ENCODE measurements around the gene TMTC1.

Gene TMTC1

DNA sequence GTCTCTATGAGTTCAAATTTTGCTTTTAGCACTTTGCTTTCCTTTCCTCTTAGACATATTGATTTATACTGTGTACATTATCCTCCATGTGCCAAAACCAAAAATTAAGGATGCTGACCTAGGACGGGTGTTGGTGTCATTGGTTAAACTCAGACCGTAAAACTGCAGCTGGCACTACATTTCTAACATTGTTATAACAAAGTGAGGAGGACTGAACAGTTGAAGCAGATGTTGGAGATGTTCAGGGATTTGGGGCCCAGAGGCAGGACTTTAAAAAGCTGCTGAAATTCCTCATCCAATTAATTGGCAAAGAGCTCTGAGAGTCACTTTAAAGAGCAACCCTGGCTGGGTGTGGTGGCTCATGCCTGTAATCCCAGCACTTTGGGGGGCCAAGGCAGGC is 72.4 kb downstream of the TMTC1 start:
- no peak for DNase-seq (ENCODE audit: low read depth, low spot score)

DNA sequence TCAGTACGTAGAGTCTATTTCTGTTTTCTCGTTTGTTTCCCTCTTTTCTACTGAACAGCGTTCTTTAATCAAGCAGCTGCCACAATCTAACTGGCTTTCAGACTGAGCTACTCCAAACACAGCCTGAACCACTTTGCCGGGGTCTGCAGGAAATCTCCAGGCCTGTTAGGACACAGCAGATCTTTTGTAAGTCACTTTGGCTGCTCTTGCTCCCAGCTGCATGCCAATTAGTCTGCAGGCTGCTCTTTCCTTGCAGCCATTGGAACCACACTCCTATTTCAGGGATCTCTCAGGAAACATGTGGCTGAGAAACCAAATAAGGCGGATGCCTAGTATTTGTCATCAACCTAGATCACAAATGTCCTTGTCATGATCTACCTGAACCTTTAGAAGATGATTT is 73.6 kb downstream of the TMTC1 start:
- DNase-seq (ENCODE audit: low read depth, low spot score): no peak

DNA sequence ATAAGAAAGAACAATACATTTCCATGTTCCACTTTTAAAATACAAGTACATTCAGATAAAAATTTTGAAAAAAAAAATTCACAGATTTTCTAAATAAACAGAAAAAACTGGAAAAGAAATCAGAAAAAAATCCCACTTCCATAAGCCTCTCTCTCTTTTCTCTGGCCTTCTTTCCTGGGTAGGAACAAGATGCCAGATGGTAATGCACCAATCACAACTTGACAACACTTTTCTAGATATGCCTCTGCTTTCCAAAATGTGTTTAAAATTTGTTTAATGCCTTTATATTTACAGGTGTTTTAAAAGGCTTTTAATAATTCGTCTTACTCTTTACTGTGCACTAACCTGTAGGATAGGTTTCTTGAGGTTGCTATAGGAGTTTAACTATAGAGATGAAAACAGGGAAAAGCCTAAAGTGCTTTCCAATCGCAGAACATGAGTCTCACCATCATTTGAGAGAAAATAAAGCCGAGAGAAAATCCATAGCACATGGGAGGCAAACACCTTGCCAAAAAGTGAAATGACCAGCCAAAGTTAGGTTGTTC is 74.2 kb downstream of the TMTC1 start:
- no peak for DNase-seq (ENCODE audit: low read depth, low spot score)

DNA sequence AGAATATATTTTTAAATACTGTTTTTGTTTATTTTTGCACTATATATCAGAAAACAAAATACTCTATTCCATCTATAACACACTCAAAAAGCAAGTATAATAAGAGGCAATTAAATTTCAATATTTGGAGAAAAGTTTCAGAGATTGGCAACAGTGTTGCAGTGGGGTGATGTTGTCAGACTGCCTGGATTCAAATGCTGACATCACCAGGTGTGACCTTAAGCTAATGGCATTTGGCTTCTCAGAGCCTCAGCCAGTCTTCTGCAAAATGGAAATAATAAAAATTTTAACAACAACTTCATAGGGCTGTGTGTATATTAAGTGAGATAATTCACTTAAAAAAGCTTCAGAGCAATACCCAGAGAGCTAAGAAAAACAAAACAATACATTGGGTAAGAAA is 74.7 kb downstream of the TMTC1 start:
- DNase-seq (ENCODE audit: low read depth, low spot score): no peak

DNA sequence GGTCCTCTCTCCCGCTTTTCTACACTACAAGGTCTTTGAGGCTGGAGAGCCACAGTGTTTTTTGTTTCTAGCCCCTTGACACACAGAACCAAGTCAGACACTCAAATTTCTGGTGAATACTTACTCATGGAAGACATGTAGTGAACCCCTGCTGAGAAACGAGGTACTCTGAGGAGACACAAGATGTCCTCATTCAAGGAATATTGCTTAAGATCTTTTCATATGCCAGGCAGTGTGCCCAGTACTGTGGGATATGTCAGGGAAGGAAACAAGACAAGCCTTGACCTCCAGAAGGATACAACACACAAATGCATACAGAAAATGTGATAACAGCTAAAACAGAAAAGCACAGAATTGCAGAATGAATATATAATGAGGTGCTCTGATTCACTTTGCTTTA is 75.9 kb downstream of the TMTC1 start:
- DNase-seq (ENCODE audit: low read depth, low spot score): no peak

DNA sequence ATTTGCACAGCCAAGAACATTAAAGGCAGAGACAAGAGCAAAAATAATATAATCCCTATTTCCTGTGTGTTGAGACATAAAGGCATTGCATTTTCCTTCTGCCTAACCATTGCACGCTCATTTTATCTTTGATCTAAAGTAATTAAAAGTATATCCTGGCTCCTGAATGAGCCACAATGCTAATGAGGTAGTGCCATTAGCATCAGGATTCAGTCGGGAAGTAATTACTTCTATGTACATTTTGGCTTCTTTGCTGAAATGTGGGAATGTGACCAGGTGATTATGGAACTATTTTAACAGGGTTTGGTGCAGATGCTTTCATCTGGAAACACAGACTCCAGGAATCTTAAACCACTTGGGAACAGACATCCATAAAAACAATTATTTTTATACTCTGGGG is 77.4 kb downstream of the TMTC1 start:
- DNase-seq (ENCODE audit: low read depth, low spot score): no peak

DNA sequence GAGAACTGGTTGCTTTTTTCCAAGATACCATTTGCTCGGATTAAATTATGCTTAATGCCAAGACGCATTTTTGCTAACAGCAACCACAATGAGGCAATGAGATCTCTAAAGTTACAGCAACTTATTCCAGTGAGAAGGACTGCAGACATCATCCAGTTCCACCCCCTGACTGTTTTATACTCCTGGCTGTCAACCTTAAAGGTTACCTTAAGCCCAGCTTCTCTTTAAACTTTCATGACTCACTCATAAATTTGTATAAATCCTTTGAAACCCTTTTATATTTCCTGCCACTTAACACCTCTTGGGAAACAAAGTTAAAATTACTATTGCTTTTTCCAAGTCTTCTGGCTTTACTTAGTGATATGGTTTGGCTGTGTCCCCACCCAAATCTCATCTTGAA is 80.2 kb downstream of the TMTC1 start:
- DNase-seq (ENCODE audit: low read depth, low spot score): no peak

DNA sequence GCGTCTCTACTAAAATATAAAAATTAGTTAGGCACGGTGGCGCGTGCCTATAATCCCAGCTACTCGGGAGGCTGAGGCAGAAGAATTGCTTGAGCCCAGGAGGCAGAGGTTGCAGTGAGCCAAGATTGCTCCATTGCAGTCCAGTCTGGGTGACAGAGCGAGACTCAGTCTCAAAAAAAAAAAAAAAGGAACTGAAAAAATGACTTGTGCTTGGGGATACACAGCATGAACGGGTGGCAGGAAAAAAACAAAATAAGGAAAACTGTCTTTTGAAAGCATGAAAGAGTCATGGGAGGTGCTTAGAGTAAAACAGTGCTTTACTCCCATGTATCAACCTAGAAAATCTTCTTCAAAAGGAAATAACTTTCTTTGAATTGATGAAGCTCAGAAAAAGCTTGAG is 80.8 kb downstream of the TMTC1 start:
- no peak for DNase-seq (ENCODE audit: low read depth, low spot score)

DNA sequence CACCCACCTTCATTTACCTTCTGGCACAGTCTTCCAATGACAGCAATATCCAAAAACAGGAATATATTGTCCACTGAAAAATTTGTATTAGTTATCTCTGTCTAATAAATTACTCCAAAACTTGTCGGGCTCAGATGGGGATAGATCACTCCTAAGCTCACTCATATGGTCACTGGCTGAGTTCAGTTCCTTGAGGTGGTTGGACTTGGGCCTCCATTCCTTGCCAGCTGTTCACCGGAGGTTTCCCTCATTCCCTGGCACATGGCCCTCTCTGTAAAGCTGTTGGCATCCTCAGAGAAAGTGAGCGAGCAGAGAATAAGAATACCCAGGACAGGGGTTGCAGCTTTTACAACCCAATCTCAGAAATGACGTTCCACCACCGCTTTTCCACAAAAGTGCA is 81.5 kb downstream of the TMTC1 start:
- DNase-seq (ENCODE audit: low read depth, low spot score): no peak

DNA sequence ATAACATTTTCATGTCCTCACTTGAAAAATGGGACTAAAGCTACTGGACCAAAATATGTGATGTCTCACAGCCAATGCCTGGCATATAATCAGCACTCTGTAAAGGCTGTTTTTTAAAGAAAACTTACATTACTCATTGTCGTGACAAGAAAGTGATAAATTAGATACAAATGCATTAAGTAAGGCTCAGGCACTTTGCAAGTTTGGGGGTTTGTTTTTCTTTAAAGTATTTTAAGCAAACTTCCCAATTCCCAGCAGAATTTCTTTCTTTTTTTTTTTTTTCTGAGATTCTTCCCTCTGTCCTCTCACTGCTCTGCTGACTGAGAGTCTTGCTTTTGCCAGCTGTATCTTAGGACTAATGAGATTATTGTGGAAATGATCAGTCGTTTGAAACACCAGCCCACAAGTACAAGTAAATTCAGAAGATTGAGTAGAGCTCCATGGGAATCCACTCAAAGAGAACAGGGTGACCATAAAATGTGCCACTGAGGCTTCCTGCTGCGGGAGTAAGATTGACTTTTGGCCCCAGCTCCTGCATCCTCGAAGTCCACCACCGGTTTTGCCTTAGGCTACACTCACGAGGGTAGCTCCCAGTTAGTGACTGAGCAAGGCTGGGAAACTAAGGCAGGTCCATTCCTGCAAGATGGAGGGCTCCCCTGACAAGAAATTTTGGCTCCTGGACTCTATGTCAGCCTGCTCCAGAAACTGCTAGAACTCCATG is 82.8 kb downstream of the TMTC1 start:
- DNase-seq (ENCODE audit: low read depth, low spot score): no peak

DNA sequence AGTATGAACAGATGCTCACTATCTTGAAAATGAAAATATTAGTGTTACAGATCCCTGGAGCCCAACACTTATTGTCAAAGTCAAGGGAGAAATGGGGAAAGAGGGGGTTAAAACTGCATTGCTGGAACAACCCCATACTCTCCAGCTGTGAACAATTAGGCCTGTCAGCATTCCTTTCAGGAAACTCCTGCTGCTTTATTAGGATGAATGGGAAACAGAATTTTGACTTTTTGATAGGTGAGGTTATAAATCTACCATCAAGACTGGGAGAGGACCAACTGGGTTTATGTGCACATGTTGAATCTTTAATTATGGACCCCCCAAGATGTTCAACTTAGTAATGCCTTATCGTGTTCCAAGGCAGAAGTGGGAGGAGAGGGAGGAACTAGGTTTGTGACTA is 85.0 kb downstream of the TMTC1 start:
- DNase-seq (ENCODE audit: low read depth, low spot score): no peak

DNA sequence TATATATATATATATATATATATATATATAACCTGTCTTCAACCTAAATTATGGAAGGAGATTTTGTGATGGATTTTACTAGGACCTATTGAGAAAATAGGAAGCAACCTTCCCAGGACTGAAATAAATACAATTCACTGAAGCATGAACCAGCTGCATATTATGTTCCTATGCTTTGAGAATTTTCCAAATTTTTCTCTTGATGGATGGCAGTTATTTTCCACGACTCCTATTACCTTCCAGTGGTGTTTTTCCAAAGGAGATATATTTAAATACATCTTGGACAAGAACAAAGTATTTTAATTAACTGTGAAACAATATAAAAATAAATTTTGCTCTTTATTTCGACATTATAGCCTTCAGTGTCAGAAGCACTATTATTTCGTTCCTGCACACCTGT is 87.9 kb downstream of the TMTC1 start:
- DNase-seq (ENCODE audit: low read depth, low spot score): no peak

DNA sequence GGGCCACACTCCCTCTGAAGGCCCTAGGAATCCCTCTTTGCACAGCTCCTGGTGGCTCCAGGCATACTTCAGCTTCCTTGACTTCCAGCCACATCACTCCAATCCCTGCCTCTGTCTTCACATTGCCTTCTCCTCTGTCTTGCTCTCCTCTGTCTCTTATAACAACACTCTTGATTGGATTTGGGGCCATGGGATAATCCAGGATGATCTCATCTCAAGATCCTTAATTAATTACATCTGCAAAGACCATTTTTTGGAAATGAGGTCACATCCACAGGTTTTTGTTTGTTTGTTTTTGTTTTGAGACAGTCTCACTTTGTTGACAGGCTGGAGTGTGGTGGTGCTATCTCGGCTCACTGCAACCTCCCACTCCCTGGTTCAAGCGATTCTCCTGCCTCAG is 88.7 kb downstream of the TMTC1 start:
- no peak for DNase-seq (ENCODE audit: low read depth, low spot score)

DNA sequence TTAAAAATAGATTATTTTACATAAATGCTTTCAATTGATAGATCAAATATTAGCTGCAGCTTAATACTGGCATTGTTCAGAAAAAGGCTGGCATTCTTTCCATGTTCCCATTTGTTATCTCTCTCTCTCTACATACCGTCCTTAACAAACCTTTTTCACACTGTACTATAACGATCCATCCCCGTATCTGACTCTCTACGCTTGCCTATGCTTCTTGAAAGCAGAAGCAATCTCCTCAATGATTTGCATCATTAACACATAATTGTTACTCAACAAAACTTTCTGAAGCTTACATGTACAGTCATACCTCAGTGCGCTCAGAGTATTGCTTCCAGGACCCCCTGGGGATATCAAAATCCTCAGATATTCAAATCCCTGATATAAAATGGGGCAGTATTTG is 89.7 kb downstream of the TMTC1 start:
- no peak for DNase-seq (ENCODE audit: low read depth, low spot score)

DNA sequence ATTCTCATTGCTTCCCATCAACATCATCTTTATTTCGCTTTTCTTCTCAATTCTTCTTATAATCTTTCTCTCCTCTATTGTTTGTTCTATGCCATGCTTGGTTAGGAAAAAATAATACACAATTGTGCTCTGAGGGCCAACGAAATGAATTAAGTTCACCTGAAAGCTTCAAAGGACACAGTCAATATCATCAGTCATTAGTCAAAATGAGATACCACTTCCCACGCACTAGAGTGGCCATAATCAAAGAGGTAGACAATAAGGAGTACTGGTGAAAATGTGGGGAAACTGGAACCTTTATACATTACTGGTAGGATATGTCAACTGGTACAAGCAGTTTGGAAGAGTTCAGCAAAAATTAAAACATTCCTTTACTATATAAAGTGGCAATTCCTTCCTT is 91.5 kb downstream of the TMTC1 start:
- DNase-seq (ENCODE audit: low read depth, low spot score): no peak

DNA sequence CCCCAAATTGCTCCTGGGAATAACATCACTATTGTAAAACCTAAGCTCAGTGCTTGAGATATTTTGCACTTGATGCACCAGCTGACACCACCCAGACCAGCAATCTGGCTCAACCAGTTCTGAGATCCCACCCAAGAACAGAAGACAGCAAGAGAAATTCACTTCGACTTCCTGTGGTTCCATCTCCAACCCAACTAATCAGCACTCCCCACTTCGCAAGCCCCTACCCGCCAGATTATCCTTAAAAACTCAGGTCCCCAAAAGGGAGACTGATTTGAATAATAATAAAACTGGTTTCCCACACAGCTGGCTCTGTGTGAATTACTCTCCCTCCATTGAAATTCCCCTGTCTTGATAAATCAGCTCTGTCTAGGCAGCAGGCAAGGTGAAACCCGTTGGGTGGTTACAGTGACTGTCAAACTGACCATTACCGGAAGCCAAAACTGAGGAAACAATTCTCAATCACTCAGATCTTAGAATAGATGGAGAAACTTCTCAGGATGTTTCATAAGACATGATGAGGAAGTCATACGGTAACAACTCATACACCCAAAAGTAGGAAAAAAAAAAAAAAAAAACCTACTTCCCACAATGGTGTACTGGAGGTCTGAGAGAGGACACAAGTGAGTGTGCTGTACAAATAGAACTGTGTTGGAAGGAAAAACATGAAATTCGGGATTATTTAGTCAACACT is 92.4 kb downstream of the TMTC1 start:
- DNase-seq (ENCODE audit: low read depth, low spot score): no peak

DNA sequence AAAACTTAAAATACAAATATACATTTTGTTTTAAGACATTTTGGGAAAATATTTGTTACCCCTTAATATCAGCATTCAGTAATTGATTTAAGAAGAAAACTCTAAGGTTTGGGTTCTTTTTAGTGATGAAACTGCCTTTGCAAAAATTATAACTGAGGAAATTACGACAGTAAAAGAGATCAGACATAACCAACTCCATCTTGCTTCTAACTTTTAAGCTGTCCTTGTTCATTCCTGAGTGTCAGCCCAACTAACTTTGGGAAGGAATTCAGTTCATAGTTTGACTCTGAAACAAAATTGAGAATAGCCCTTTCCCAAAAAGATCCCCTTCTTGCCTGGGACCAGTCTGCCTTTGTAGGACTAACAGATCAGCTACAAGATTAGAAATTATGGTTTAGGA is 93.0 kb downstream of the TMTC1 start:
- DNase-seq (ENCODE audit: low read depth, low spot score): no peak

DNA sequence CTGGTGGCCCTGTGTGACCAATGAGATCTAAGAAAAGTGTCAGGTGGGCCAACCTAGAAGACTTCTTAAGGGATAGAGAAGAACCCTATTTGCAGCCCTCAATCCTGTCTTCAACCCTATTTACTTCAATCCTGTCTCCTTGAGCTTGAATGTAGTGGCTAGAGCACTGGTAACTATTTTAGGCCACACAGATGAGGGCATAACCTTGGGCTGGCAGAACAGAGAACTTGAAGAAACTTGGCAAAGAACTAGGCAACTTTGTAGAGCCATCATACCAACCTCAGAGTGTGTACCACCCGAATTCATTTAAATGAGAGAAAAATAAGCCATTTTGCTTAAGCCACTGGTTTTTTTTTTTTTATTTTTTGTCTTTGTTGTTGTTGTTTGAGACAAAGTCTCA is 94.8 kb downstream of the TMTC1 start:
- DNase-seq (ENCODE audit: low read depth, low spot score): no peak

DNA sequence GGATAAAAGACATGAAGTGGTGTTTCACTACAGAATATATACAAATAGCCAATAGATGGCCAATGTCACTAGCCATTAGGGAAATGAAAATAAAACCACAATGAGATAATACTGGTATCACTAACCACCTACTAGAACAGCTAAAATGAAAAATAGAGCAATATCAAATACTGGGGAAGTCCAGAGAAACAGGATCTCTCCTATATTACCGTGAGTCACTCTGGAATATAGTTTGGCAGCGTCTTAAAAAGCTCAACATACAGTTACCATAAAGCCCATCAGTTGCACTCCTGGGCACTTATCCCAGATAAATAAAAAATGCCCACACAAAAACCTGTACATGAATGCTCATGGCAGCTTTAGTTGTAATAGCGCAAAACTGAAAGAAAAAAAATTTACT is 101.7 kb downstream of the TMTC1 start:
- no peak for DNase-seq (ENCODE audit: low read depth, low spot score)

DNA sequence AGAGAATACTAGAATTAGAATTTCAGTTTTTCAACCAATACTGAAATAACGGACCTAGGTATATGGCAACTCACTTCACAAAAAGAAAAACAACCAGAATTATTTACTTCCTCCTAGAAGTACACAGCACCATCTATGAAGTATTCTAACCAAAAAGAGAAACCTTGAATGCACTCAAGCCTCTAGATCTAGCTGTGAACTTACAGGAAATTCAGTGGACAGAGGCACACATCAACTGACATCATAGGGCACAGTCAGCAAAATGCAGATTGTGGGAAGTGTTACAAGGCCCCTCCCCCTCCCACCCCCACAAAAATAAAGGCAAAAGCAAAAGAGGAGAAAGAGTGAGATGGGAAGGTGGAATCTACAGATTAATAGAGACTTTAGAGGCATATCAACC is 102.4 kb downstream of the TMTC1 start:
- DNase-seq (ENCODE audit: low read depth, low spot score): no peak

DNA sequence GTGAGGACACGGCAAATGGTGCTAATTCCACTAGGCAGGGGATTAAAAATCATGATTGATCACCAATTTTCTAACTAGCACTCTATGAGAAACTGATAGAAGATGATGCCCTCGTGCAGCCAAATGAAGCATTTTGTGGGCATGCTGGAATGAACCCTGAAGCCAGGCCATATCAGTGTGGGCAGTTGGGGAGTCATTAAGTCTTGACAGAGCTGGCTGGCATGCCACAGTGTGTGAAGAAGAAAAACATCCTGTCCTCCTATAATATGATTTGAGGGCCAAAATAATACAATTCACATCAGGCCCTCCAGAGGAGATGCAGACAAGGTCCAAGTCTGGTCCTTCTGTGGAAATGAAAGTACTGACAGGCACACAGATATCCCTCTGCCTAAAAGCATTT is 107.1 kb downstream of the TMTC1 start:
- no peak for DNase-seq (ENCODE audit: low read depth, low spot score)

DNA sequence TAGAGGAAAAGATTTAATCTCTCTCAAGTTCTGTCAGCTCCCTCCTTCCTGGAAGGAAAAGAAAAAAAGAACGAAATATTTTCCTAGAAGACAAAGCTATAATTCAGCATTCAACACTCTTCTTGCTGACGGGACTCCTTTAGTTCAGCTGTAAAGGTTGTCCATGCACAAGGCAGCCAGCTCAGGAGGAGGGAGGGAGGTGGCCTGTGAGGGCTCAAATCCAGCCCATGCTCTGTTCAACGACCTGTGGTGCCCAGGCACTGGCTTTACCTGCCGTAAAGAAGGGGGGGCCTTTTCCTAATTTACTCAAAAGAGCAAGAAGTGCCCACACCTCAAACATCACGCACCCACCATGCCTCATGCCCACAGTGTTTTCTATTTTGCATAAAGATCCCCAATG is 109.3 kb downstream of the TMTC1 start:
- DNase-seq (ENCODE audit: low read depth, low spot score): no peak

DNA sequence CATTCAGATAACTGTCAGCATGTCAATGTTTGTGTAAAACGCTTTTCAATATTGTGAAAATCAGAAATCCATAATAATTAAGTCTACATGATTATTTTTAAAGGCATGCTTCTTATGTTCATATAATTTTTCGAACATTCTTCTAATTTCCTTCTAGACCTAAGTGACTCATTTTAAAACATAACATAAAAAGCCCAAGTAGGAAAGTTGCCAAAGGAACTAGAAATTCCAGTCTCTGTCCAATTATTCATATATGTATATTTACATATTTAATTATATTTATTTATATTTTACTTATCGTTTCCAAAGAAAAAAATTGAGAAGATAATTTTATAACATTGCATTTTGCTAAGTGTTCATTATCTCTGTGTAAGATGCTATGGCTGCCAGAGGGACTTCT is 110.4 kb downstream of the TMTC1 start:
- no peak for DNase-seq (ENCODE audit: low read depth, low spot score)
